Mesodermal cell (in vitro differentiated cells): ENCODE data around the gene ABHD17B.

ENCODE experiments used
- H3K27ac ChIP-seq: 2 replicates; pipeline ENCODE4 v1.7.0; 2013; ENCODE audit warnings: mild to moderate bottlenecking, low read depth, low read length, moderate library complexity; ENCODE audit not compliant: severe bottlenecking
- H3K36me3 ChIP-seq: 2 replicates; pipeline ENCODE4 v1.7.1; 2013; ENCODE audit warnings: mild to moderate bottlenecking, low read length, moderate library complexity; ENCODE audit not compliant: control insufficient read depth, insufficient read depth
- H3K4me1 ChIP-seq: one replicate; pipeline ENCODE4 v1.7.1; 2013; ENCODE audit warnings: mild to moderate bottlenecking, low read length; ENCODE audit not compliant: insufficient read depth, control insufficient read depth, poor library complexity, severe bottlenecking
- H3K4me3 ChIP-seq: 2 replicates; pipeline ENCODE4 v1.7.0; 2013; ENCODE audit warnings: low read length, control low read depth, mild to moderate bottlenecking; ENCODE audit not compliant: insufficient read depth, poor library complexity, severe bottlenecking; ENCODE audit errors: extremely low read depth
- H3K9me3 ChIP-seq: 2 replicates; pipeline ENCODE4 v1.7.1; 2013; ENCODE audit warnings: mild to moderate bottlenecking, low read length, moderate library complexity; ENCODE audit not compliant: control insufficient read depth
- WGBS, 2 experiments: methylation state at CpG; one replicate each; pipeline ENCODE4 v1.1.5; 2013; ENCODE audit warnings: missing lambda C conversion rate in 2 of 2; ENCODE audit not compliant: insufficient coverage in 2 of 2; 5-methylcytosine and 5-hydroxymethylcytosine counted together

Gene ABHD17B

GRCh38 chr9:71820403-71820921 lies 90.5 kb downstream of the ABHD17B start:
- H3K9me3 ChIP-seq: no peaks in the 10 kb centered on the region
- no peaks in the 10 kb centered on the region for H3K36me3 ChIP-seq
- peaks cover 23% of the 10 kb centered on the region for H3K4me1 ChIP-seq
- 93 to 96% methylated on average over 3 to 4 of the region's 6 CpGs for WGBS, 2 experiments
- H3K4me3 ChIP-seq: no peak overlapping the region
- H3K27ac ChIP-seq: no peak overlapping the region

- H3K27ac ChIP-seq: no peak overlapping the region
- H3K4me1 ChIP-seq: peaks cover 23% of the 10 kb centered on the region
- H3K36me3 ChIP-seq: no peaks in the 10 kb centered on the region
- no peak overlapping the region for H3K4me3 ChIP-seq
- H3K9me3 ChIP-seq: no peaks in the 10 kb centered on the region
- 100% methylated on average over 2 to 3 of the region's 8 CpGs for WGBS, 2 experiments
These were observed 91.8 kb downstream of the ABHD17B start for GRCh38 chr9:71819115-71819739.

GRCh38 chr9:71816916-71817451 lies 94.0 kb downstream of the ABHD17B start:
- Histone ChIP-seq H3K4me1 (peaks cover 17% of the 10 kb centered on the region), H3K36me3 (no peaks in the 10 kb centered on the region), H3K4me3 (no peak overlapping the region), H3K27ac (no peak overlapping the region), H3K9me3 (no peaks in the 10 kb centered on the region)
- 78 to 81% methylated on average over 5 to 7 of the region's 9 CpGs for WGBS, 2 experiments
